Prostate gland (tissue), 2 donors: ENCODE data around the gene LOXHD1. TPM values are rescaled to one million over a fixed set of nuclear protein-coding genes. Genes with fewer than 3 reads are reported as not detected.

Experiments used
- DNase-seq: peaks from one replicate; pipeline ENCODE4 v3.0.0-alpha.2; 2019; ENCODE audit warnings: low spot score
- H3K27ac ChIP-seq, 2 donors: fragments of 200-600 bp; sonication (generic); 2 replicates each; pipeline ENCODE4 v1.5.1; 2017 to 2019
- H3K27me3 ChIP-seq: fragments of 200-600 bp; sonication (generic); replicated peaks from 2 replicates; pipeline ENCODE4 v1.5.1; 2019; ENCODE audit not compliant: insufficient read depth
- H3K36me3 ChIP-seq, 2 donors: fragments of 200-600 bp; sonication (generic); 1 replicate in 1 of 2; 2 replicates in 1 of 2; pipeline versions ENCODE4 v1.5.1 to v1.8.1; 2017 to 2019
- H3K4me1 ChIP-seq: fragments of 200-600 bp; sonication (generic); replicated peaks from 2 replicates; pipeline ENCODE4 v1.5.1; 2019
- H3K4me3 ChIP-seq, 2 donors: fragments of 200-600 bp; sonication (generic); 2 replicates each; pipeline ENCODE4 v1.5.1; 2017 to 2019
- H3K9me3 ChIP-seq: fragments of 200-600 bp; sonication (generic); 2 replicates; pipeline ENCODE4 v1.5.1; 2017
- CTCF ChIP-seq, 4 experiments: fragments of 200-600 bp in 2 of 4; fragments of 450-650 bp in 2 of 4; sonication (generic) in 2 of 4; IDR thresholded peaks; 1 replicate in 3 of 4; 2 replicates in 1 of 4; pipeline ENCODE4 v1.5.1; 2016 to 2019; ENCODE audit warnings: antibody characterized with exemption in 4 of 4, mild to moderate bottlenecking in 2 of 4, moderate library complexity in 2 of 4
- POLR2A ChIP-seq: fragments of 450-650 bp; IDR thresholded peaks from one replicate; pipeline ENCODE4 v1.6.1; 2016; ENCODE audit warnings: antibody characterized with exemption, mild to moderate bottlenecking
- POLR2AphosphoS5 ChIP-seq: sonication (generic); formaldehyde crosslinking; IDR thresholded peaks from one replicate; pipeline ENCODE4 v1.6.1; 2017; ENCODE audit warnings: antibody characterized with exemption
- WGBS: methylation state at CpG from one replicate; pipeline ENCODE4 v1.1.5; 2018; 5-methylcytosine and 5-hydroxymethylcytosine counted together
- intact Hi-C: fragments of 100-400 bp; cut with DNase I; formaldehyde crosslinking; loops from one replicate; pipeline ENCODE4 v1.14.2; 2022
- total RNA-seq, 2 donors: library from RNA; depleted of rRNA; stranded (reverse); fragments of >200 nt; gene quantifications; one replicate each; pipeline ENCODE4 v1.1.0, GENCODE V29; 2016

The LOXHD1 gene
- total RNA-seq, 2 donors from 2014 or later: 1.4 TPM; not detected in 1

- 90% methylated on average over 18 of the region's 19 CpGs for WGBS
- TF ChIP-seq POLR2A: no peak
- TF ChIP-seq CTCF (IDR thresholded peaks at IDR 0.05): no peak
- no peak for TF ChIP-seq POLR2AphosphoS5
- H3K27me3 ChIP-seq: no peaks in the 10 kb centered on the region
- peaks cover 4% of the 10 kb centered on the region for H3K4me1 ChIP-seq
- H3K36me3 ChIP-seq: no peaks in the 10 kb centered on the region
- H3K4me3 ChIP-seq: no peak overlapping the region
- H3K27ac ChIP-seq: no peak overlapping the region
- DNase-seq: no peak
- intact Hi-C loops: no loop called here
- no peaks in the 10 kb centered on the region for H3K9me3 ChIP-seq
Measured at GRCh38 chr18:46459789-46460455, 197.1 kb downstream of the LOXHD1 start.

- H3K27me3 ChIP-seq: no peaks in the 10 kb centered on the region
- H3K27ac ChIP-seq: no peak overlapping the region
- H3K4me3 ChIP-seq: no peak overlapping the region
- no peaks in the 10 kb centered on the region for H3K36me3 ChIP-seq
- H3K4me1 ChIP-seq: peaks cover 4% of the 10 kb centered on the region
- H3K9me3 ChIP-seq: no peaks in the 10 kb centered on the region
- DNase-seq: peak; percentile 74
- intact Hi-C loops: no loop called here
- TF ChIP-seq POLR2AphosphoS5 (peak; percentile 80), POLR2A (no peak), CTCF (IDR thresholded peaks at IDR 0.05) (peak in 2 of 4 experiments; percentile 23 to 34)
- 39% methylated on average over 6 of the region's 6 CpGs for WGBS
Measured at GRCh38 chr18:46458472-46458871, 198.5 kb downstream of the LOXHD1 start.

- H3K27ac ChIP-seq: no peak overlapping the region
- TF ChIP-seq CTCF (IDR thresholded peaks at IDR 0.05) (no peak), POLR2AphosphoS5 (no peak), POLR2A (no peak)
- no peaks in the 10 kb centered on the region for H3K9me3 ChIP-seq
- no peaks in the 10 kb centered on the region for H3K36me3 ChIP-seq
- no peak overlapping the region for H3K4me3 ChIP-seq
- WGBS: 94% methylated on average over 13 of the region's 13 CpGs
- peaks cover 4% of the 10 kb centered on the region for H3K4me1 ChIP-seq
- no peak for DNase-seq
- intact Hi-C loops: no loop called here
- H3K27me3 ChIP-seq: no peaks in the 10 kb centered on the region
Measured at GRCh38 chr18:46456691-46457090, 200.3 kb downstream of the LOXHD1 start.

GRCh38 chr18:46452820-46453219 lies 204.2 kb downstream of the LOXHD1 start:
- Histone ChIP-seq H3K4me3 (no peak overlapping the region), H3K9me3 (no peaks in the 10 kb centered on the region), H3K27me3 (no peaks in the 10 kb centered on the region), H3K4me1 (no peaks in the 10 kb centered on the region), H3K36me3 (no peaks in the 10 kb centered on the region), H3K27ac (no peak overlapping the region)
- TF ChIP-seq CTCF (IDR thresholded peaks at IDR 0.05) (no peak), POLR2AphosphoS5 (no peak)
- intact Hi-C loops: no loop called here
- DNase-seq: no peak
- WGBS: 91% methylated on average over 6 of the region's 6 CpGs

- 69% methylated on average over 1 of the region's 1 CpG for WGBS
- H3K4me3 ChIP-seq: no peak overlapping the region
- H3K4me1 ChIP-seq: no peaks in the 10 kb centered on the region
- intact Hi-C loops: no loop called here
- TF ChIP-seq CTCF (IDR thresholded peaks at IDR 0.05) (no peak), POLR2AphosphoS5 (no peak), POLR2A (no peak)
- H3K9me3 ChIP-seq: no peaks in the 10 kb centered on the region
- no peaks in the 10 kb centered on the region for H3K36me3 ChIP-seq
- no peaks in the 10 kb centered on the region for H3K27me3 ChIP-seq
- H3K27ac ChIP-seq: no peak overlapping the region
- no peak for DNase-seq
Measured at GRCh38 chr18:46449499-46449898, 207.5 kb downstream of the LOXHD1 start.
